NCI-H2227 (cell line): ENCODE data around the gene CPT1A.

Experiments used
- DNase-seq: peaks from one replicate; lab custom pipeline; 2025; ENCODE audit not compliant: unreplicated experiment; lab: John Stamatoyannopoulos, UW

Gene CPT1A

GRCh38 chr11:68854273-68854958 lies 12.7 kb upstream of the CPT1A start:
- no peak for DNase-seq

GRCh38 chr11:68852628-68853027 lies 10.9 kb upstream of the CPT1A start:
- DNase-seq, result no peak

GRCh38 chr11:68848429-68848828 lies 6.7 kb upstream of the CPT1A start:
- no peak for DNase-seq

DNA sequence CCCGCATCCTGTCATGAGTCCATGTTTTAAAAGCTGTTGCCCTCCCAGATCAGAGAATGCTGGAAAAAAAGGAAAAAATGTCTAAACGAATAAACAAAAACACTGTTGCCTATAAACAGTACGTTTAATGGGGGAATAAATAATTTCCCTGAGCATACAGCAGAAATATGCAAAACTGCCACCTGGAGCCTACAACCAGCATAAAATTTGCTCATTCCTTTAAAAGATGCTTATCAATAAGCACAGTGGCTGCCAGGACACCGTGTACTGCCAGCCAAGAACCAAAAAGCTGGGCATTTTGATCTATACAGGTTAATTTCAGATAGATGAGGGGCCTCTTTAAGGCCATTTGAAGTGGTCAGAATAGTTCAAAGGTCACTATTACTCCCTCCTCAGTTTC lies 5.7 kb upstream of the CPT1A start:
- DNase-seq, result no peak

DNA sequence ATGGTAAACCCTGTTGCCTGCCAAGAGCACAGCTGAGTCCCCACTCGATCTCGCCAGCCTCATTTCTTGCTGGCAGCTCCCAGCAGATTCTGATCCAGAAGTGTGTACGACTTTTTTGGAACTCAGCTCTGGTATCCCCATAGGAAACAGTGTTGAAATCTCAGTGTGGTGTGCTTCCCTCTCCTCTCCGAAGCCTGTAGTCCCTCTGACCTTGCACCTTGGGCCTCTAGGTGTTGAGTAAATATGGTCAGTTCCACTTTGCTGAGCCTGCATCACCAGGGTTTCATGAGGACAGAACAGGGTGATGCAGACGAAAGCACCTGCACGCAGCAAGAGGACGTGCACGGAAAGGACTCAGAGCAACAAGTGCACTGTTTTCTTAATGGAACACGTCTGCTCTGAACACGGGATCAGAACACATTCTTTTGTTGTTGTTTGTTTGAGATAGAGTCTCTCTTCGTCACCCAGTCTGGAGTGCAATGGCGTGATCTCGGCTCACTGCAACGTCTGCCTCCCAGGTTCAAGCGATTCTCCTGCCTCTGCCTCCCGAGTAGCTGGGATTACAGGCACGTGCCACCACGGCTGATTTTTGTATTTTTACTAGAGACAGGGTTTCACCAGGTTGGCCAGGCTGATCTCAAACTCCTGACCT lies 3.8 kb upstream of the CPT1A start:
- no peak for DNase-seq

GRCh38 chr11:68844801-68845200 lies 3.1 kb upstream of the CPT1A start:
- no peak for DNase-seq

DNA sequence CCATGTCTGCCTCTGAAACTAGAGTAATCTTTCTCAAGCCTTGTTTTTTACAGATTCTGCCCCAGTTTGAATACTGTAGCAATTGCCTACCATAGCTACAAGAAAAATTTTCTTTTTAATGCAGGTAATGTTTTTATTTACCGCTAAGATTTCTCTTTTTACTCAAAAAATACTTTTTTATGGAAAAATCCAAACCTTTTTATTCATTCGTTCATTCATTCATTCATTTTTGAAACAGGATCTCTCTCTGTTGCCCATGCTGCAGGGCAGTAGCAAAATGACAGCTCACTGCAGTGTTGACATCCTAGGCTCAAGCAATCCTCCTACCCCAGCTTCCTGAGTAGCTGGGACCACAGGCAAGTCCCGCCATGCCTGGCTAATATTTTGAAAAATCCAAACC lies 2.7 kb upstream of the CPT1A start:
- DNase-seq, result no peak

DNA sequence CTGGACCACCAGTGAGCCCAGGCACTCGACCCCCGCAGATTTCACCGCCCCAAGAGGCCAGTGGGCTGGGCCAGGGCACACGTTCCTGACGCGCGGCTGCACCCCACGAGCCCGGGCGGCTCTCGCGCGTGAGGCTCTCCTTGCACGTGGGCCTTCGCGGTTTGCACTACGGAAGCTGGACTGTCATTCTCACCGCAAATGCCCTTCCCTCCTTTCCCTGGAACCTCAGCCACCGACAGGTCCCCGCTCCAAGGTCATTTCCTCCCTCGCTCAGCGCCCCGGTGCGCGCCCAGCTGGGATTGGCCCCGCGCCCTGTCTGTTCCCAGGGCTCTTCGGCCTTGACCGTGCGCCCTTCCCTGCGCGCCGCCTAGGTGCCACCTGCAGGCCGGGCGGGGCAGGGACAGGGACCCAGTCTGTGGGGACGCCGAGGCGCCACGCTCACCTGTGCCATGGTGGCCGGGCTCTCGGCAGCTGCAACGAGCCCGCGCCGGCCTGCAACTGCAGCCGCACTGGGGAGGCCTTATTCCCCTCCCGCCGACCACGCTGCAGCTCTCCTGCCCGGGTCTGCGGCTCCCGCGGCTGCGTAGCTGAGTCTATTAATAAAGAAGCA lies 2.1 kb upstream of the CPT1A start:
- DNase-seq, result peak; percentile 17

DNA sequence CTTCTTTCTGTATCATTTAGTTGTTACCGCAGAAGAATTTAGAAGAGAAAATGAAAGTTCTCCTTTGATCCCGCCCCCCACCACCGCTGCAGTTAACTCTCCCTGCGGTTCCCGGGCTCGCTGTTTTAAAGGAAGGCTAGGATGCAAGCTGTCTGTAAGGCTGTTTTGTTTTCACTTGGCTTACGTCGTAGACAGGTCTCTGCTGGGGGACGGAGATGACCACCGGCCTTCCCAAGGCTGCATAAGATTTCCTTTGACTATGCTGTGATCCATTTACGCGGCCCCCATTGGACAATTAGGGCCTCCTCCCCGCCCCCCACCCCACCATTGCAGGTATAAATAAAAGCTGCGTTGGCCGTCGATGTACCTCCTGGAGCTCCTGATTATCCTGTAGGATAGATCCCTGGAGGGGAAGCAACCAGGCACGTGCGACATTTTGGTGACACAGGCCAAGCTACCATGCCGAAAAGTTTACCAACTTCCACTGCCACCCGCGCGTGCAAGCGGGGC lies 1.4 kb upstream of the CPT1A start:
- no peak for DNase-seq

DNA sequence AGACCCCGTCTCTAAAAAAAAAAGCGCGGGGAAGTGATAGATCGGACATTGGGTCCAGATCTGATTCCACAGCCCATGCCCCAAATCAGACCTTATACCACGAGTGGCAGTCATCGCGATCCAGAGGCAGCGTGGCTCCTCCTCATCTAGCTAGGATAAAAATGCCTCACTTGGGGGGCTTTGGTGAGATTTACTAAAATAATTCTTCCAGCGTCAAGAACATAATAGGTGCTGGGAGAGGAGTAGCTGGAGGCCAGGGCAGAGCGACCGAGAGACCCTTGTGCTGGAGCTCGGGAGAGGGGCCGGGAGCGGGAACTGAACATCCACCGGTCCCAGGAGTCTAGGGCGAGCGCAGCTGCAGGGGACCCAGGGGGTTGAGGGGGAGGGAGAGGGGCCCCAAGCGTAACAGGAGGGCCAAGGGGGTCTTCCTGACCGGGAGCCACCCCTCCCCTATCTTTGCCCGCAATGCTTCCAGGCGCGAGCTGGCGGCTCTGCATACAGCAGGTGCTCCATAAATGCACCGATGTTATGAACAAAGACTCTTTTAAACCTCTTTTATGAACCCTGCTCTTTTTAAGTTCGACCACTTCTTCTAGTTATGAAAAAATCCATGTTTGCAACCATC lies 823 bp upstream of the CPT1A start:
- DNase-seq, result no peak

DNA sequence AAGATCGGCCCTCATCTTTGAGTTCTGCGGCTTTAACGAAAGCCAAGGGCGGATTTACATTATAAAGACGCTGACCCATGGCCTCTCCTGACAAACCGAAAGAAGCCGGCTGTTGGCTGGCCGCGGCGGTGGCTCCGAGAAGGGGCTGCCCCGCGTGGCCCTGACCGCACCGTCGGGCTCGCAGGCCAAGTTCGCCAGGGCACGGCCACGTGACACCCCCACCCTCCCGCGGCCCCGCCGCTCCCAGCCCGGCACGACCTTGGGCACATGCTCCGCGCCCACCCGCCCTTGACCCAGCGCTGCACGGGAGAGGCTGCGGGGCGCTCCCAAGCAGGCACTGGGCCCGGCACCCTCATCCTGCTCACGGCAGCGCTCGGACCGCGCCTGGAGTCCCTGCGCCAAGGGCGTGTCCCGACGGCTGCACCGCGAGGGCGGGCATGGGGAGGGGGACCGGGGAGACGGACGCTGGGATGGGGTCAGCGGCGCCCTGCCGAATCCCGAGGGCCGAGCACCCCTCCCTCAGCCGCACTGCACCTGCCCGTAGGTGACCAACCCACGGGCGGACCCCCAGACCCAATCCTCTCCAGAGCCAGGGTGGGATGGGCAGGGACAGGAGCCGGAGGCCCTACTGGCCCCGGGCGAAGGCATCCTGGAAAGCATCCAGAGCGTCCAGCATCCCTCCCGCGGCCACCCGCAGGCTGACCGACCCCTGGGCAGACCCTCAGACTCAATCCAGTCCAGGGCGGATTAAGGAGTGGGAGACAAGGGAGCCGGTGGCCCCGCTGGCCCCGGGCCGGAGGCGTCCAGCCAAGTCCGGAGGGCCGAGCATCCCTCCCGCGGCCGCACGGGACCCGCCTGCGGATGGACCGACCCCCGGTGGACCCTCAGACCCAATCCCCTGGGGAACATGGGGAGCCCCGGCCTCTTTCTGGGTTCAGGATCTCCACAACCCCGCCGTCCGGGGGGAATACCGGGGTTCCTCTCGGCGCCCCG lies 759 bp downstream of the CPT1A start:
- peak; percentile 37 for DNase-seq

DNA sequence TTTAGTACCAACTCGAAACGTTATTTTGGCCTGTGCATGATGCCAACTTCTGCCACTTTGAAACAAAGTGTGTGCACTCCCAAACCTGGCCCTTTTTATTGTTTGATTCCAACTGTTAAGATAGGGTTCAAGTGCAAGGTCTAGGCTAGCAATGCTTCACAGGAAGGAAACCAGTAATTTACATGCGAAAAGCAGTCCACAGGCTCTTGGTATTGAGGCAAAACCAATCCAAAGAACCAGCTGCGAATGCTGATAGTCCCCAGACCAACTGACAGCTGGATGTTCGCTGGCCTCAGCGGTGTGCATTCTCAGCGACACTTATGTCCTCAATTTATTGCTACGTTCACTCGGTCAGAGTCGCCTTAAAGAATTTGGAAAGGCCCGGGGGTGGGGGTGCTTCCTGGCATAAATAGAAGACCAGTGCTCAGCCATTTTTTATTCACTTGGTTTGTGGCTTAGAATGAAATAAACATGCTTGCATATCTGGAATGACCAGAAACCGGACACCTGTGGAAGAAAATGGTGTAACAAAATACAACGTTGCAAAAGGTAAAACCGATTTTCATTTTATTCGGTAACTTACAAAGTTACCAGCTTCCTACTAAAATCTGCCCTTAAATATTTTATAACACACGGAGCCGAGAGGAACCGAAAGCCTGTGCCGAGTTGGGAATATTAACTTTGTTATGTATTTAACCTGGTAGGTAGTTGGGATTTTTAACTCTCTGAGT lies 1.6 kb downstream of the CPT1A start:
- DNase-seq, result no peak

DNA sequence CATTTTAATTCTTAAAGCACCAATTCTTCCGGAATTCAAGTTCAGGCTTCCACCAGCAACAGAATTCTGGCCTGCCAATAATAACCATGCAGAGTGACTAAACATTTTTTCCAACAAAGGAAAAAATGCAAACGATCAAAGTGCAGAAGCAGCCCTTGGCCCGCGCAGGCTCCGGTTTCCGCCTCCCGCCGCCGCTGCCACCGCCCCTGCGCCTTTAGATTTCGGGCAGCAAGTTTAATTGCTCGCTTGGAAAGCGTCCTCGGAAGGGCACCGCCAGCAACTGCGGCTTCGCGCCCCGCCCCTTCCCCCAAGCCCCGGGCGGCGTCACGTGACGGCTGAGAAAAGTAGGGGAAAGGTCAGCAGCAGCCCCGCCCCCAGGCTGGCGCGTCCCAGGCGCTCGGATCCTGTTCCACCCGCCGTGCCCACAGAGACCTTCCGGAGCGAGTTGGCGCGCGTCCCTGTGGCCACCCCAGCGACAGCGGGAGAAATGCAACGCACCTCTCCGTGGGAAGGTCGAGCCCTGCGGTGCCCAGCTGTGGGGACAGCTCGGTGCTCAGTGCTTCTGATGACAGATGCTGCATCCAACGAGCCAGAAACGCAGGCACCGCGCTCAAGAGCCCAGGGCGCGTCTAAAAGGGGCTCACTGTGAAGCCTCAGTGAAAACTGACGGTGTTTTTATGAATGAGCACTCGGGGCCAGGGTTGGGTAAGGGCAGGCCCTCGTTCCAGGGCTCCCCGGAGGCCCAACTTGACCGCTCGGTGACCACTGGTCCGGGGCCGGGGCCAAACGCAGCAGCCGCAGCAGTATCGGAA lies 2.5 kb downstream of the CPT1A start:
- DNase-seq, result peak; percentile 96

- DNase-seq, result no peak
These were observed 3.1 kb downstream of the CPT1A start for GRCh38 chr11:68838572-68838964.

DNA sequence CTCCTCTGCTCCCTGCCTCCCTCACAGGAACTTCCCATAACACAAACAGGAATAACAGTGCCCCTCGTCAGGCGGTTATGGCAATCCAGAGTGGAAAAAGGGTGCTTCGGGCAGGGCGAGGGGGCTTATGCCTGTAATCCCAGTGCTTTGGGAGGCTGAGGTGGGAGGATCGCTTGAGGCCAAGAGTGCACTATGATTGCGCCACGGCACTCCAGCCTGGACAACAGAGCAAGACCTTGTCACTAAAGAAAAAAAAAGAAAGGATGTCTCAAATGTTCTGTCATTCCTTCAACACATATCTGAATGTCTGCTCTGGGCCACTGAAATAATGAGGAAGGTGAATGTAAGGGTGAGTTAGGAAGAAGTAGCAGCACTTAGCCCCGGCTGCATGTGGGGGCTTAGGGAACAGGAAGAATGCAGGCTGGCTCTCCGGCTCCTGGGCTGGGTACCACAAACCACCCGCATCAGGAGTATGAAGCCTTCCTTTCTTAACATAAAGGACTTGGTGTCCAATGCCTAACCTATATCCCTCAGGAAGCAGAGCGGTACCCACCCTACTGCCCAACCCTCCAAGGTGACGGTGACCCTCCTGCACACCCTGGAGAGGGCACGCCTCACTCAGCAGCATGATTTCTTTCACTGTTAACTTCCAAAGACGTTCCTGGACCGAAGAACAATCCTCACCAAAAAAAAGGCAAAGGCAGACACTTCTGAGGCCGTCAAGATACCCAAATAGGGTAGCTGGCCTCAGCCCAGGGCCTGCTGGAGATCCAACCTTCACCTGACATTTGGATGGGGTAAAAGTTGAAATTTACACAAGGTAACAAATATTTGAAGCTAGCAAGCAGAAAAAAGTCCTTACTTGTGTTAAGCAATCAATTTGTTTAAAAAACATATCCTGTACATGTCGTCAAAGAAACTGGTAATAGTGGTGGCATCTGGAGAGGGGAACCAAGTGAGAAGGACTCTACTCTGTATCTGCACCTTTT lies 3.8 kb downstream of the CPT1A start:
- DNase-seq, result no peak

- DNase-seq, result no peak
These were observed 6.0 kb downstream of the CPT1A start for GRCh38 chr11:68835749-68836148.

DNA sequence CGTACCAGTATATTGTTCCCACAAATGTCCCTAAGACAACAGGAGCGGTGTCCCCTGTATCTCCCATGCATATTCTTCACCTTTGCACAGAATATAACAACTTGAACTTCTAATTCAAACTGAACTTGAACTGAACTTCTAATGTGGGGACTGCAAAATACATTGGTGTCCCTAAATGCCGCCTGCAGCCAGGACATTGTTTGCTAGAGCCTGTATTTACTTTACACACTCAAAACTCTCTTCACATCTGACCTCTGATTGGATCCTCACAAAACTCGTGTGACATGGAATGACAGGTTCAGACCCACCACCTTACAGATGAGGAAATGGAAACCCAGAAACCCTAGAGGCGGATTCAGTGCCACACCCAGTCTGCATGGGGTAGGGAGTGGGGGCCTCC lies 6.4 kb downstream of the CPT1A start:
- DNase-seq, result no peak
